MV-4-11 (cell line): Measurements from ENCODE around the gene GPR139.

Experiments
- DNase-seq: peaks from one replicate; lab custom pipeline; 2025; lab: John Stamatoyannopoulos, UW

Gene GPR139

GRCh38 chr16:20053336-20053735, 20.4 kb downstream of the GPR139 start:
- DNase-seq = no peak

GRCh38 chr16:20051611-20052010, 22.1 kb downstream of the GPR139 start:
- DNase-seq = no peak

GRCh38 chr16:20051147-20051546, 22.5 kb downstream of the GPR139 start:
- no peak for DNase-seq

GRCh38 chr16:20049831-20050230, 23.9 kb downstream of the GPR139 start:
- no peak for DNase-seq

- DNase-seq = no peak
Measured at GRCh38 chr16:20045886-20046285, 27.8 kb downstream of the GPR139 start.

GRCh38 chr16:20042848-20043247, 30.8 kb downstream of the GPR139 start:
- peak; percentile 2 for DNase-seq

GRCh38 chr16:20041924-20042596, 31.6 kb downstream of the GPR139 start:
- DNase-seq = no peak

GRCh38 chr16:20040011-20040410, 33.7 kb downstream of the GPR139 start:
- no peak for DNase-seq

- no peak for DNase-seq
Measured at GRCh38 chr16:20029611-20030010, 44.1 kb downstream of the GPR139 start.

- DNase-seq = no peak
Measured at GRCh38 chr16:20026361-20027072, 47.2 kb downstream of the GPR139 start.

GRCh38 chr16:20023190-20023589, 50.5 kb downstream of the GPR139 start:
- peak; percentile 7 for DNase-seq

GRCh38 chr16:20020976-20021375, 52.7 kb downstream of the GPR139 start:
- DNase-seq = no peak

GRCh38 chr16:20020083-20020482, 53.6 kb downstream of the GPR139 start:
- no peak for DNase-seq

GRCh38 chr16:20016234-20016633, 57.5 kb downstream of the GPR139 start:
- DNase-seq = no peak

GRCh38 chr16:20004931-20005330, 68.8 kb downstream of the GPR139 start:
- DNase-seq = no peak

- no peak for DNase-seq
Measured at GRCh38 chr16:20002936-20003335, 70.8 kb downstream of the GPR139 start.

- no peak for DNase-seq
Measured at GRCh38 chr16:20001856-20002707, 71.6 kb downstream of the GPR139 start.

GRCh38 chr16:19997734-19998133, 76.0 kb downstream of the GPR139 start:
- no peak for DNase-seq

- no peak for DNase-seq
Measured at GRCh38 chr16:19997264-19997663, 76.4 kb downstream of the GPR139 start.

GRCh38 chr16:19994466-19995170, 79.1 kb downstream of the GPR139 start:
- DNase-seq = no peak

- no peak for DNase-seq
Measured at GRCh38 chr16:19991614-19992013, 82.1 kb downstream of the GPR139 start.

GRCh38 chr16:19984135-19984534, 89.6 kb downstream of the GPR139 start:
- no peak for DNase-seq
